H1 (cell line): ENCODE results near the gene TFR2. TPM values are rescaled to one million over a fixed set of nuclear protein-coding genes. Genes with fewer than 3 reads are reported as not detected.

Experiments used
- CTCF ChIA-PET: fragments of 300-600 bp; sonication (Branson Sonifier 250); formaldehyde crosslinking; loops from one replicate; lab custom pipeline; 2021; ENCODE audit not compliant: partially characterized antibody; lab: Charles Lee
- POLR2A ChIA-PET: fragments of 300-600 bp; sonication (Branson Sonifier 250); formaldehyde crosslinking; loops from one replicate; lab custom pipeline; 2021; ENCODE audit warnings: inconsistent platforms; ENCODE audit not compliant: partially characterized antibody; lab: Charles Lee
- DNase-seq, 2 experiments: peaks; one replicate each; pipeline versions ENCODE4 v3.0.0 to v3.0.0-alpha.2; 2010 to 2022; ENCODE audit warnings: low spot score in 2 of 2, low read depth in 1 of 2, mixed read lengths in 1 of 2
- FAIRE-seq: peaks from 2 replicates; lab custom pipeline; 2011; peaks lifted over from hg19 to GRCh38; lab: Jason Lieb, UNC
- H2AFZ ChIP-seq: 2 replicates; pipeline ENCODE4 v1.8.1; 2012; ENCODE audit warnings: low read length, inconsistent platforms
- H2AK5ac ChIP-seq: 2 replicates; pipeline ENCODE4 v1.6.1; 2013; ENCODE audit warnings: low read depth, low read length
- H2BK120ac ChIP-seq: replicated peaks from 2 replicates; pipeline ENCODE3; 2013; ENCODE audit warnings: low read depth, low read length, inconsistent platforms
- H2BK12ac ChIP-seq: 2 replicates; pipeline ENCODE4 v1.6.1; 2013; ENCODE audit warnings: low read depth, low read length
- H2BK15ac ChIP-seq: 2 replicates; pipeline ENCODE4 v1.6.1; 2013; ENCODE audit warnings: low read length
- H2BK20ac ChIP-seq: 2 replicates; pipeline ENCODE4 v1.6.1; 2013; ENCODE audit warnings: low read length
- H2BK5ac ChIP-seq: 2 replicates; pipeline ENCODE4 v1.6.1; 2013; ENCODE audit warnings: low read depth, low read length
- H3K14ac ChIP-seq: 2 replicates; pipeline ENCODE4 v1.6.1; 2013; ENCODE audit warnings: inconsistent platforms; ENCODE audit not compliant: insufficient read length
- H3K18ac ChIP-seq: 2 replicates; pipeline ENCODE4 v1.6.1; 2013; ENCODE audit warnings: low read length; ENCODE audit errors: extremely low read depth
- H3K23ac ChIP-seq: 2 replicates; pipeline ENCODE4 v1.6.1; 2013; ENCODE audit warnings: inconsistent platforms; ENCODE audit not compliant: insufficient read length
- H3K23me2 ChIP-seq: 2 replicates; pipeline ENCODE4 v1.6.1; 2013; ENCODE audit warnings: low read depth, low read length
- H3K27ac ChIP-seq: 2 replicates; pipeline ENCODE4 v1.6.1; 2011; ENCODE audit warnings: low read depth, low read length, inconsistent platforms
- H3K27me3 ChIP-seq, 4 experiments: replicated peaks in 1 of 4; 1 replicate in 1 of 4; 2 replicates in 3 of 4; pipeline versions ENCODE4 v1.6.1 to v1.8.1; 2011 to 2013; ENCODE audit warnings: low read length in 3 of 4, mild to moderate bottlenecking in 3 of 4, inconsistent platforms in 2 of 4, mixed read lengths in 2 of 4, moderate library complexity in 1 of 4; ENCODE audit not compliant: control insufficient read depth in 3 of 4, insufficient read depth in 3 of 4; ENCODE audit errors: extremely low read depth in 1 of 4
- H3K36me3 ChIP-seq, 4 experiments: 2 replicates each; pipeline versions ENCODE4 v1.6.1 to v1.8.1; 2011 to 2013; ENCODE audit warnings: mild to moderate bottlenecking in 4 of 4, low read length in 3 of 4, moderate library complexity in 2 of 4, control low read depth in 1 of 4, inconsistent platforms in 1 of 4; ENCODE audit not compliant: insufficient read depth in 4 of 4, control insufficient read depth in 2 of 4
- H3K4ac ChIP-seq: replicated peaks from 2 replicates; pipeline ENCODE3; 2013; ENCODE audit warnings: low read length, low read depth, mixed read lengths, inconsistent platforms; ENCODE audit not compliant: insufficient read length
- H3K4me1 ChIP-seq, 4 experiments: replicated peaks in 1 of 4; 1 replicate in 1 of 4; 2 replicates in 3 of 4; pipeline versions ENCODE4 v1.6.1 to v1.8.1; 2011 to 2013; ENCODE audit warnings: low read length in 3 of 4, inconsistent platforms in 2 of 4, mixed read lengths in 1 of 4; ENCODE audit not compliant: insufficient read depth in 4 of 4, control insufficient read depth in 3 of 4
- H3K4me2 ChIP-seq, 2 experiments: 2 replicates each; pipeline versions ENCODE4 v1.6.1 to v1.8.1; 2011 to 2013; ENCODE audit warnings: low read depth in 2 of 2, low read length in 2 of 2, control low read depth in 1 of 2, inconsistent platforms in 1 of 2, mild to moderate bottlenecking in 1 of 2; ENCODE audit not compliant: insufficient read depth in 1 of 2
- H3K4me3 ChIP-seq, 4 experiments: fragments of 200-600, 300-600 bp in 1 of 4; sonication (generic), shearing (Covaris generic), sonication (Bioruptor Twin) in 1 of 4; 2 replicates each; pipeline versions ENCODE4 v1.5.1 to v1.8.1; 2011 to 2016; ENCODE audit warnings: low read length in 4 of 4, low read depth in 3 of 4, control low read depth in 2 of 4, inconsistent platforms in 2 of 4, mild to moderate bottlenecking in 2 of 4, mixed read lengths in 1 of 4, moderate library complexity in 1 of 4; ENCODE audit not compliant: insufficient read depth in 2 of 4; ENCODE audit errors: extremely low read depth in 1 of 4
- H3K56ac ChIP-seq: replicated peaks from 2 replicates; pipeline ENCODE3; 2013; ENCODE audit warnings: low read depth, mild to moderate bottlenecking, mixed read lengths, low read length, inconsistent platforms; ENCODE audit not compliant: insufficient read length
- H3K79me1 ChIP-seq: 2 replicates; pipeline ENCODE4 v1.6.1; 2013; ENCODE audit warnings: low read depth, low read length, control low read depth
- H3K79me2 ChIP-seq, 2 experiments: 2 replicates each; pipeline versions ENCODE4 v1.6.1 to v1.8.1; 2012 to 2013; ENCODE audit warnings: low read length in 2 of 2, mild to moderate bottlenecking in 2 of 2, inconsistent platforms in 1 of 2; ENCODE audit not compliant: insufficient read depth in 2 of 2, control insufficient read depth in 1 of 2
- H3K9ac ChIP-seq, 4 experiments: replicated peaks in 1 of 4; 1 replicate in 1 of 4; 2 replicates in 3 of 4; pipeline versions ENCODE4 v1.6.1 to v1.8.1; 2011 to 2013; ENCODE audit warnings: low read depth in 3 of 4, low read length in 3 of 4, control low read depth in 2 of 4, mild to moderate bottlenecking in 2 of 4, moderate library complexity in 2 of 4, inconsistent platforms in 1 of 4; ENCODE audit errors: extremely low read depth in 1 of 4
- H3K9me3 ChIP-seq, 2 experiments: 2 replicates each; pipeline versions ENCODE4 v1.6.1 to v1.8.1; 2012 to 2013; ENCODE audit warnings: mild to moderate bottlenecking in 2 of 2, moderate library complexity in 2 of 2, control low read depth in 1 of 2, inconsistent platforms in 1 of 2, low read depth in 1 of 2, low read length in 1 of 2, mixed read lengths in 1 of 2; ENCODE audit not compliant: insufficient read depth in 2 of 2
- H4K20me1 ChIP-seq, 2 experiments: replicated peaks in 1 of 2; 2 replicates each; pipeline versions ENCODE3 to v1.8.1; 2011 to 2013; ENCODE audit warnings: inconsistent platforms in 2 of 2, low read length in 2 of 2, mild to moderate bottlenecking in 1 of 2; ENCODE audit not compliant: insufficient read depth in 2 of 2, control insufficient read depth in 1 of 2
- H4K5ac ChIP-seq: 2 replicates; pipeline ENCODE4 v1.6.1; 2013; ENCODE audit warnings: low read length, low read depth, mixed read lengths, inconsistent platforms; ENCODE audit not compliant: insufficient read length
- H4K8ac ChIP-seq: 2 replicates; pipeline ENCODE4 v1.8.0; 2013; ENCODE audit warnings: mild to moderate bottlenecking, moderate library complexity, low read length, inconsistent platforms; ENCODE audit not compliant: insufficient read depth; ENCODE audit errors: extremely low read depth
- H4K91ac ChIP-seq: replicated peaks from 2 replicates; pipeline ENCODE3; 2013; ENCODE audit warnings: low read length, mixed read lengths, inconsistent platforms; ENCODE audit not compliant: insufficient read length
- E2F6 ChIP-seq: IDR thresholded peaks from 2 replicates; pipeline ENCODE4 v1.6.1; 2012; ENCODE audit warnings: inconsistent platforms
- MAFK ChIP-seq: IDR thresholded peaks from 2 replicates; pipeline ENCODE4 v1.6.1; 2012; ENCODE audit warnings: low read depth, mild to moderate bottlenecking, improper control_type of control experiment, low read length
- RBBP5 ChIP-seq: IDR thresholded peaks from 2 replicates; pipeline ENCODE4 v1.7.1; 2012; ENCODE audit warnings: low read depth, mild to moderate bottlenecking, inconsistent platforms, low read length, moderate library complexity, borderline replicate concordance
- SP4 ChIP-seq: IDR thresholded peaks from 2 replicates; pipeline ENCODE4 v1.6.1; 2012; ENCODE audit warnings: low read length, inconsistent platforms
- TAF1 ChIP-seq: IDR thresholded peaks from 2 replicates; pipeline ENCODE4 v1.6.1; 2011; ENCODE audit warnings: mild to moderate bottlenecking, low read depth, low read length
- TEAD4 ChIP-seq: IDR thresholded peaks from 2 replicates; pipeline ENCODE4 v1.6.1; 2012; ENCODE audit warnings: low read depth, low read length, inconsistent platforms, mixed read lengths
- WGBS, 2 experiments: shearing (Covaris generic) in 1 of 2; methylation state at CpG; one replicate each; pipeline versions ENCODE4 v1.1.6 to v1.1.7; 2013 to 2015; ENCODE audit warnings: low lambda C conversion rate in 2 of 2, mixed read lengths in 2 of 2, inconsistent platforms in 1 of 2, low coverage in 1 of 2, missing lambda C conversion rate in 1 of 2; ENCODE audit not compliant: insufficient replicate concordance in 2 of 2, insufficient coverage in 1 of 2, insufficient read length in 1 of 2; ENCODE audit errors: extremely low coverage in 1 of 2, missing lambda C conversion rate in 1 of 2; 5-methylcytosine and 5-hydroxymethylcytosine counted together
- polyA plus RNA-seq, 7 experiments: library from polyadenylated mRNA; depleted of rRNA in 3 of 7; stranded (reverse) in 5 of 7; unstranded in 2 of 7; fragments of >200 nt in 5 of 7; fragments of 200-250 nt in 2 of 7; gene quantifications; 1 replicate in 5 of 7; 2 replicates in 1 of 7; 4 replicates in 1 of 7; pipeline versions ENCODE4 v1.2.1 to v1.2.3, GENCODE V29; 2011 to 2013; ENCODE audit warnings: missing spikeins in 2 of 7, mixed read lengths in 2 of 7
- total RNA-seq: library from RNA; stranded (reverse); fragmentation: NEBNext Ultra II Directional; extraction: Animal tissue kit (Norgen Biotek cat#: 25700); gene quantifications from 2 replicates; pipeline ENCODE4 v1.2.1, GENCODE V29; 2021

The TFR2 gene
- total and polyA plus RNA-seq, 2 of the 8 experiments (the other 6 are each of a cell fraction or from before 2014, with no cell fraction given), result 4.6 to 5.7 TPM

- no peak overlapping the region for H3K56ac ChIP-seq
- no peak overlapping the region for H3K18ac ChIP-seq
- no peaks in the 10 kb centered on the region for H3K79me1 ChIP-seq
- no peak overlapping the region for H4K8ac ChIP-seq
- no peak overlapping the region for H2BK5ac ChIP-seq
- 0 out of 2 replicates have a peak, but pooled peaks cover 2% of the 10 kb centered on the region for H3K23me2 ChIP-seq
- no peak overlapping the region for H2BK12ac ChIP-seq
- no peak overlapping the region for H2BK15ac ChIP-seq
- no peaks in the 10 kb centered on the region for H3K79me2 ChIP-seq
- H3K4me1 ChIP-seq, result no peaks in the 10 kb centered on the region
- no peak overlapping the region for H3K9ac ChIP-seq
- no peak overlapping the region for H4K91ac ChIP-seq
- DNase-seq (no peak), FAIRE-seq (no peak)
- no peaks in the 10 kb centered on the region for H3K36me3 ChIP-seq
- H3K4me2 ChIP-seq, result no peak overlapping the region
- no peak overlapping the region for H2AK5ac ChIP-seq
- H3K4ac ChIP-seq, result no peak overlapping the region
- TF ChIP-seq MAFK (no peak), TEAD4 (no peak), TAF1 (no peak), RBBP5 (no peak), SP4 (no peak), E2F6 (no peak)
- no peak overlapping the region for H2BK120ac ChIP-seq
- 86% methylated on average over 2 of the region's 2 CpGs; no CpG with 5 or more reads in 1 of the 2 experiments for WGBS, 2 experiments
- no peak overlapping the region for H4K5ac ChIP-seq
- H3K23ac ChIP-seq, result no peak overlapping the region
- H2BK20ac ChIP-seq, result no peak overlapping the region
- H3K14ac ChIP-seq, result no peak overlapping the region
- H3K9me3 ChIP-seq, result no peaks in the 10 kb centered on the region
- CTCF ChIA-PET, result interaction anchor here (0.6 to 6.2 kb wide), 9 partner anchors 29 to 184 kb away, joined by 3 to 28 read pairs (median 3); no protein-coding TSS in a partner anchor
- POLR2A ChIA-PET, result interaction anchor here (0.8 to 1.4 kb wide), 3 partner anchors 13 to 82 kb away, joined by 3 to 4 read pairs (median 3); partner anchors contain the start of genes FBXO24 and LRCH4
- H3K27ac ChIP-seq, result no peak overlapping the region
- no peak overlapping the region for H3K4me3 ChIP-seq
- H3K27me3 ChIP-seq, result peaks cover 0 to 8% (median 6%) of the 10 kb centered on the region in 4 experiments; a peak in 4 of 7 replicates
- H2AFZ ChIP-seq, result no peak overlapping the region
- no peaks in the 10 kb centered on the region for H4K20me1 ChIP-seq
Observed at GRCh38 chr7:100668069-100668449, 26.7 kb upstream of the TFR2 start.
